ENCODE data around the gene ZBTB7A. TPM values are rescaled to one million over a fixed set of nuclear protein-coding genes. Genes with fewer than 3 reads are reported as not detected.
A peak's percentile ranks its signal among the peaks of the same experiment; 100 is the strongest.

The ZBTB7A gene
- total and polyA plus RNA-seq, 2 of the 4 experiments (the other 2 are of a cell fraction), result 3.2 to 10.3 TPM

GRCh38 chr19:4061683-4062418, 4.8 kb downstream of the ZBTB7A start:
- in situ Hi-C loops (cut with MboI; ENCODE audit: low sequenced_read_pairs), result no loop called here
- Histone ChIP-seq H2AK9ac (replicated peaks; ENCODE audit: low read depth, low read length, poor library complexity) (peak overlapping the region; percentile 9), H3K36me3 (ENCODE audit: control insufficient read depth, insufficient read depth, low read length) (peaks cover 23% of the 10 kb centered on the region), H4K20me1 (ENCODE audit: insufficient read depth, low read length) (peaks cover 79% of the 10 kb centered on the region), H4K91ac (ENCODE audit: insufficient read depth, low read depth, low read length) (no peak overlapping the region), H2BK5ac (ENCODE audit: low read depth, low read length, poor library complexity, severe bottlenecking) (no peak overlapping the region), H2BK120ac (ENCODE audit: low read depth, low read length) (no peak overlapping the region), H2AK5ac (ENCODE audit: low read depth, low read length) (no peak overlapping the region), H3K4me2 (ENCODE audit: low read depth, low read length) (no peak overlapping the region), H3K4ac (ENCODE audit: low read depth, low read length) (no peak overlapping the region), H2BK15ac (ENCODE audit: low read depth, low read length) (no peak overlapping the region), H3K14ac (replicated peaks; ENCODE audit: low read depth, low read length) (no peak overlapping the region), H3K4me1 (ENCODE audit: control insufficient read depth, insufficient read depth, low read length) (peaks cover 45% of the 10 kb centered on the region), H3K9ac (ENCODE audit: low read depth, low read length) (no peak overlapping the region), H3K56ac (ENCODE audit: extremely low read depth, insufficient read depth, low read length) (no peak overlapping the region), H2AFZ (replicated peaks; ENCODE audit: low read length, poor library complexity) (no peak overlapping the region), H3K27ac (ENCODE audit: insufficient read depth, low read length) (no peak overlapping the region), H3K27me3 (ENCODE audit: control insufficient read depth, insufficient read depth, low read length) (no peaks in the 10 kb centered on the region), H3K9me1 (ENCODE audit: insufficient read depth, low read length) (no peaks in the 10 kb centered on the region), H3K18ac (ENCODE audit: low read depth, low read length) (no peak overlapping the region), H3K4me3 (ENCODE audit: insufficient read depth, low read depth, low read length) (no peak overlapping the region), H3K79me1 (ENCODE audit: low read depth in 1 of 2, low read length in 2 of 2) (peaks cover 0 to 36% of the 10 kb centered on the region in 2 experiments; a peak in 2 of 4 replicates), H3K9me3 (ENCODE audit: control insufficient read depth, insufficient read depth, low read length) (no peaks in the 10 kb centered on the region), H4K5ac (ENCODE audit: low read depth, low read length) (no peak overlapping the region), H4K8ac (ENCODE audit: low read depth in 2 of 2, low read length in 2 of 2) (no peak overlapping the region), H3K23ac (ENCODE audit: low read depth, low read length) (no peak overlapping the region), H2BK20ac (ENCODE audit: low read depth, low read length) (no peak overlapping the region)
- dilution Hi-C loops (cut with HindIII; ENCODE audit: low sequenced_read_pairs, unreplicated experiment), result no loop called here
- POLR2A ChIA-PET (ENCODE audit: unreplicated experiment), result no interaction called here
- no peak for ATAC-seq (ENCODE audit: low read depth)
- no peak for TF ChIP-seq POLR2A (IDR thresholded peaks at IDR 0.05; ENCODE audit: low read depth, low read length)
- no peak for TF ChIP-seq CEBPB (IDR thresholded peaks at IDR 0.05; ENCODE audit: low read depth, low read length)
- CTCF ChIA-PET, result no interaction called here
- WGBS, 2 experiments (ENCODE audit: extremely low coverage in 2 of 2, insufficient read length in 1 of 2), result 97% methylated on average over 6 of the region's 29 CpGs; no CpG with 5 or more reads in 1 of the 2 experiments
- BruUV-seq (replicated peaks), result no TSS peak
- intact Hi-C loops (cut with micrococcal nuclease), result no loop called here
- DNase-seq, result no peak
